22Rv1 (cell line): ENCODE results near the gene C2CD3.

Experiments
- CTCF ChIP-seq: fragments of 450-650 bp; IDR thresholded peaks from 2 replicates; pipeline ENCODE4 v1.5.1; 2017; ENCODE audit warnings: mild to moderate bottlenecking
- ZFX ChIP-seq: fragments of 450-650 bp; IDR thresholded peaks from 2 replicates; pipeline ENCODE4 v1.6.1; 2017; ENCODE audit warnings: antibody characterized with exemption, borderline replicate concordance

DNA sequence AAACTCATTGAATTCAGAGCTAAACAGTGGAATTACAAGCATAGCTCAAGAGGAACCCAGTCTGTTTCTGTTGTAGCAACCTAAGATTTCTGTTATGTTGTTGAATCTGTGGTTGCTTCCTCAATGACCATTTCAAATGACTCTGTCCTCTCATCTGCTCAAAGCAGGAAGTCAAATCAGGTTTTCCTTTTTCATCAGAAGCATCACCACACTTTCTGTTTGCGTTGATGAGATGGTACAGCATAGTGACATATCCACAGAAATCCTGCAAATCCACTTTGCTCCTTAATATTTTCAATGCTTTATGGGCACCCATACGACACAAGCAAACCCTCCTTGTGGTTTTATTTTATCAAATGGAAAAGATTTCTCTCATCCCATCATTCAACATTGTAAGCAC lies 175.6 kb downstream of the C2CD3 start:
- no peak for TF ChIP-seq CTCF
- TF ChIP-seq ZFX = no peak
